ENCODE results near the gene TPSD1. TPM values are rescaled to one million over a fixed set of nuclear protein-coding genes. Genes with fewer than 3 reads are reported as not detected.

The TPSD1 gene
- total RNA-seq, 1 donor from 2014 or later, result not detected

DNA sequence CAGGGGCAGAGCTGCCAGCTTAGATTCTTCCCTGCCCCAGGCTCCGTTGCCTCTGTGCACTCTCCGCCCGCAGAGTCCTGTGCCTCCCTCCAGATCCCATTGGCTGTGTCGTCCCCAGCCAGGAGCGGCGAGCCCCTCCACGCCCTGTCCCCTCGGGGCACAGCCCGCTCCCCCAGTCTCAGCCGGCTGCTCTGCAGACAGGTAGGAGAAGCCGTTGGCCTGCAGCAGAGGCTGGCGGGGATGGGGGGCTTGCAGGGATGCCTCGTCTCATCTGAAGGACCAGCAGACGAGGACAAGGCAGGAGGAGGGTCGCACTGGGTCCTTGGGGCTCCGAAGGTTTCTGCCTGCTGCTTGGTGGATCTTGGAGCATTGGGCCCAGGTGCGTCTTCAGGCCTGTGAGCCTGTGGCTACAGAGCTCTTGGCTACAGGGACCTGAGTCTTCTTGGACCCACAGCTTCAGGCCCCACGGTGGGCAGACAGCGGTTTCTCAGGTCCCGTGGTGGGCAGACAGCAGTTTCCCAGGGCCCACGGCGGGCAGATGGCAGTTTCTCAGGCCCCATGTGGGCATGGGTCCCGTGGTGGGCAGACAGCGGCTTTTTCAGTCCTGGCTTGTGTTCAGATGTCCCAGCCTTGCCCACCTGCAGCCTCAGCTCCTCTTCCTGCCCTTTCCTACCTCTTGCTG, 36.8 kb upstream of the TPSD1 start:
- TF ChIP-seq CTCF (IDR thresholded peaks at IDR 0.05; ENCODE audit: insufficient read depth, low read length, poor library complexity, severe bottlenecking), result no peak
- Histone ChIP-seq H3K27me3 (ENCODE audit: control insufficient read depth, insufficient read depth, low read length) (peaks cover 7% of the 10 kb centered on the region), H3K4me3 (ENCODE audit: low read depth, low read length) (no peak overlapping the region), H3K36me3 (ENCODE audit: control insufficient read depth, insufficient read depth, low read length) (no peaks in the 10 kb centered on the region)
- no peak for DNase-seq (ENCODE audit: low read depth)

DNA sequence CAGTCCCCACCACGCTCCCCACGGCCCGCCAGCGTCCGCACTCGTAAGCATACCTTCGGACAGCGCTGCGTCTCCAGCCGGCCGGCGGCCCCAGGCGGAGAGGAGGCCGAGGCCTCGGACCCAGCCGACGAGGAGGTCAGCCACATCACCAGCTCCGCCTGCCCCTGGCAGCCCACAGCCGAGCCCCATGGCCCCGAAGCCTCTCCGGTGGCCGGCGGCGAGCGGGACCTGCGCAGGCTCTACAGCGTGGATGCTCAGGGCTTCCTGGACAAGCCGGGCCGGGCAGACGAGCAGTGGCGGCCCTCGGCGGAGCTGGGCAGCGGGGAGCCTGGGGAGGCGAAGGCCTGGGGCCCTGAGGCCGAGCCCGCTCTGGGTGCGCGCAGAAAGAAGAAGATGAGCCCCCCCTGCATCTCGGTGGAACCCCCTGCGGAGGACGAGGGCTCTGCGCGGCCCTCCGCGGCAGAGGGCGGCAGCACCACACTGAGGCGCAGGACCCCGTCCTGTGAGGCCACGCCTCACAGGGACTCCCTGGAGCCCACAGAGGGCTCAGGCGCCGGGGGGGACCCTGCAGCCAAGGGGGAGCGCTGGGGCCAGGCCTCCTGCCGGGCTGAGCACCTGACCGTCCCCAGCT, 35.7 kb upstream of the TPSD1 start:
- H3K27me3 ChIP-seq (ENCODE audit: control insufficient read depth, insufficient read depth, low read length), result peaks cover 10% of the 10 kb centered on the region
- no peaks in the 10 kb centered on the region for H3K36me3 ChIP-seq (ENCODE audit: control insufficient read depth, insufficient read depth, low read length)
- TF ChIP-seq CTCF (IDR thresholded peaks at IDR 0.05; ENCODE audit: insufficient read depth, low read length, poor library complexity, severe bottlenecking), result no peak
- no peak for DNase-seq (ENCODE audit: low read depth)
- no peak overlapping the region for H3K4me3 ChIP-seq (ENCODE audit: low read depth, low read length)

DNA sequence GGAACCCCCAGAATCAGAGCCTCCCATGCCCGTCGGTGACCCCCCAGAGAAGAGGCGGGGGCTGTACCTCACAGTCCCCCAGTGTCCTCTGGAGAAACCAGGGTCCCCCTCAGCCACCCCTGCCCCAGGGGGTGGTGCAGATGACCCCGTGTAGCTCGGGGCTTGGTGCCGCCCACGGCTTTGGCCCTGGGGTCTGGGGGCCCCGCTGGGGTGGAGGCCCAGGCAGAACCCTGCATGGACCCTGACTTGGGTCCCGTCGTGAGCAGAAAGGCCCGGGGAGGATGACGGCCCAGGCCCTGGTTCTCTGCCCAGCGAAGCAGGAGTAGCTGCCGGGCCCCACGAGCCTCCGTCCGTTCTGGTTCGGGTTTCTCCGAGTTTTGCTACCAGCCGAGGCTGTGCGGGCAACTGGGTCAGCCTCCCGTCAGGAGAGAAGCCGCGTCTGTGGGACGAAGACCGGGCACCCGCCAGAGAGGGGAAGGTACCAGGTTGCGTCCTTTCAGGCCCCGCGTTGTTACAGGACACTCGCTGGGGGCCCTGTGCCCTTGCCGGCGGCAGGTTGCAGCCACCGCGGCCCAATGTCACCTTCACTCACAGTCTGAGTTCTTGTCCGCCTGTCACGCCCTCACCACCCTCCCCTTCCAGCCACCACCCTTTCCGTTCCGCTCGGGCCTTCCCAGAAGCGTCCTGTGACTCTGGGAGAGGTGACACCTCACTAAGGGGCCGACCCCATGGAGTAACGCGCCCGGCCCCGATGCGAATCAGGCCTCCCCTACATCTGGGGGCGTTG, 34.8 kb upstream of the TPSD1 start:
- Histone ChIP-seq H3K36me3 (ENCODE audit: control insufficient read depth, insufficient read depth, low read length) (no peaks in the 10 kb centered on the region), H3K27me3 (ENCODE audit: control insufficient read depth, insufficient read depth, low read length) (peaks cover 15% of the 10 kb centered on the region), H3K4me3 (ENCODE audit: low read depth, low read length) (no peak overlapping the region)
- TF ChIP-seq CTCF (IDR thresholded peaks at IDR 0.05; ENCODE audit: insufficient read depth, low read length, poor library complexity, severe bottlenecking), result no peak
- DNase-seq (ENCODE audit: low read depth), result no peak

DNA sequence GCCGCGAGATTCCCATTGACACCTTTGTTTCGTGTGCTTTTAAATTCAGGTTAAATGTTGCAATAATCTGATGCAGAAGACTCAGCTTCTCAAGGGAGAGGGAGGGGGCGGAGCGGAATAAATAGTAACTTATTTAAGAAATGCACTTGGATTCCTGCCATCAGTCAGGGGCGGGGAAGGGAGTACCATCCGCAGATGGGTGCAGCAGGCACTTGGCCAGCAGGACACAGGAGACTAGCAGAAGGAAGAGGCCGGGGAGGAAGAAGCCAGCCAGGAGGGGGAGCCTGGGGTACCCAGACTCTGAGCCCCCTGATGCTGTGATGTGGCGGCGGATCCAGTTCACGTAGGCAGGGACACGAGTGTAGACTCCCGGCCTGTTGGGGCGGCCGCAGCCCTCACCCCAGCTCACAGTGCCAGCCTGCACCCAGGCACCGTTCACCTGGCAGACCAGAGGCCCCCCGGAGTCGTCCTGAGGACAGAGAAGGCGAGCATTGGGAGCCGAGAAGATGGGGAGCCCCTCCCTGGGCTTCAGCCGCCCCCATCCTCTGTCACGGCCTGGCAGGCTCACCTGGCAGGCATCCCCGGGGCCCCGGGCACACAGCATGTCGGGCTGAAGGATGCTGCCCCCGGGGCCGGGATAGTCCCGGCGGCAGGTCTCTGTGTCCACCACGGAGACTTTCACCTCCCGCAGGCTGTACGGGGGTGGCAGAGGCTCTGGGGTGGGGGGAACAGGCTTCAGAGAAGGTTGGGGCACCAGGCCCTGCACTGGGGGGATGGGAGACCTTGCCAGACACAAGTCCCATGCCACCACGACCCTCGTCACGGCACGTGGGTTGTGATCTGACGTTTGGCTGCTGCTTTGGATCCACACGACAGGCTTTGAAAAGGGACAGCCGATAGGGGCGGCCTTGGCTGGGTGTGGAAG, 34.0 kb upstream of the TPSD1 start:
- no peaks in the 10 kb centered on the region for H3K36me3 ChIP-seq (ENCODE audit: control insufficient read depth, insufficient read depth, low read length)
- no peak overlapping the region for H3K4me3 ChIP-seq (ENCODE audit: low read depth, low read length)
- no peak for DNase-seq (ENCODE audit: low read depth)
- peaks cover 18% of the 10 kb centered on the region for H3K27me3 ChIP-seq (ENCODE audit: control insufficient read depth, insufficient read depth, low read length)
- no peak for TF ChIP-seq CTCF (IDR thresholded peaks at IDR 0.05; ENCODE audit: insufficient read depth, low read length, poor library complexity, severe bottlenecking)

DNA sequence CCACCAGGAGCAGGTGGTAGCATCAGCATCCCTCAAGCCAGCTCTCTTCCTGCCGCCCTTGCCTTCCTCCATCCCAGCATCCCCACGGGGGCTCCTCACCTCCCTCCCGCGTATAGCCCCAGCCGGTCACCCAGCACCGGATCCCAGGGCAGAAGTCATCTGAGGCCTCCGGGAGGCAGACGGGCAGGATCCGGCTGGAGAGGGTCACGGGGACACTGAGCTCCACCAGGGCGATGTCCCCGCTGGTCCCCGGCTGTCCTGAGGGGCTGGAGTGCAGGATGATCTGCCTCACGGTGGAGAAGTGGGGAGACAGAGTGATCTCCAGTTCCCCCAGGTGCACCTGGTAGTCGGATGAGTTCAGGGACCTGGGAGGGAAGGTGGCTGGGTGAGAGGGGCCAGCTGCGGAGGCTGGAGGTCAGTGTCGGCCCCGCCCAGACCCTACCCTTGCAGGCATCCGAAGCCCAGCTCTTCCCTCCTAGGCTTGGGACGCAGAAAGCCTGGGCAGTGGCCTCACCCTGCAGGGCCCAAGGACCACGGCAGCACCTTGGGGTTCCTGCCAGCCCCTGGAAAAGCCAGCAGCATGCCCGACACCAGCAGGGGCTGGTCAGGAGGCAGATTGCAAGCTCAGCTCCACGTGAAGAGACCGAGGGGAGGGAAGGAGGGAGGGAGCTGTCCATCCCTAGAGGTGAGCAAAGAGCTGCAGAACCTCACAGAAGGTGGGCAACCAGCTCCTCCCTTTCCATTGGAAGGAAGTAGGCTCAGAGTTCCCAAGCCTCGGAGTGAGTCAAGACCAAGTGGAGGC, 33.1 kb upstream of the TPSD1 start:
- Histone ChIP-seq H3K4me3 (ENCODE audit: low read depth, low read length) (no peak overlapping the region), H3K36me3 (ENCODE audit: control insufficient read depth, insufficient read depth, low read length) (no peaks in the 10 kb centered on the region), H3K27me3 (ENCODE audit: control insufficient read depth, insufficient read depth, low read length) (peaks cover 18% of the 10 kb centered on the region)
- no peak for DNase-seq (ENCODE audit: low read depth)
- no peak for TF ChIP-seq CTCF (IDR thresholded peaks at IDR 0.05; ENCODE audit: insufficient read depth, low read length, poor library complexity, severe bottlenecking)

All from kidney epithelial cell (primary cell).